ENCODE data around the gene NPLOC4.

NPLOC4 gene

DNA sequence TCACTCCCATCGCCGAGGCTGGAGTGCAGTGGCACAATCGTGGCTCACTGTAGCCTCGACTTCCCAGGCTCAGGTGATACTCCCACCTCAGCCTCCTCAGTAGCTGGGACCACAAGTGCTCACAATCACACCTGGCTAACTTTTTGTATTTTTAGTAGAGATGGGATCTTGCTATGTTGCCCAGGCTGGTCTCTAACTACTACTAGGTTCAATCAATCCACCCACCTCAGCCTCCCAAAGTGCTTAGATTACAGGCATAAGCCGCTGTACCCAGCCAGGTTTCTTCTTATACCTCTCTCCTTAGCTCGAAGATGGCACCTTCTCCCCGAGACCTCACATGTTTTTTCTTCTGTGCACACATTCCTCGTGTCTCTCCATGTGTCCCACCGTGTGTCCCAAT, 3.1 kb upstream of the NPLOC4 start:
- TF ChIP-seq, protein P1, sequence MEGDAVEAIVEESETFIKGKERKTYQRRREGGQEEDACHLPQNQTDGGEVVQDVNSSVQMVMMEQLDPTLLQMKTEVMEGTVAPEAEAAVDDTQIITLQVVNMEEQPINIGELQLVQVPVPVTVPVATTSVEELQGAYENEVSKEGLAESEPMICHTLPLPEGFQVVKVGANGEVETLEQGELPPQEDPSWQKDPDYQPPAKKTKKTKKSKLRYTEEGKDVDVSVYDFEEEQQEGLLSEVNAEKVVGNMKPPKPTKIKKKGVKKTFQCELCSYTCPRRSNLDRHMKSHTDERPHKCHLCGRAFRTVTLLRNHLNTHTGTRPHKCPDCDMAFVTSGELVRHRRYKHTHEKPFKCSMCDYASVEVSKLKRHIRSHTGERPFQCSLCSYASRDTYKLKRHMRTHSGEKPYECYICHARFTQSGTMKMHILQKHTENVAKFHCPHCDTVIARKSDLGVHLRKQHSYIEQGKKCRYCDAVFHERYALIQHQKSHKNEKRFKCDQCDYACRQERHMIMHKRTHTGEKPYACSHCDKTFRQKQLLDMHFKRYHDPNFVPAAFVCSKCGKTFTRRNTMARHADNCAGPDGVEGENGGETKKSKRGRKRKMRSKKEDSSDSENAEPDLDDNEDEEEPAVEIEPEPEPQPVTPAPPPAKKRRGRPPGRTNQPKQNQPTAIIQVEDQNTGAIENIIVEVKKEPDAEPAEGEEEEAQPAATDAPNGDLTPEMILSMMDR (IDR thresholded peaks at IDR 0.05), result no peak

DNA sequence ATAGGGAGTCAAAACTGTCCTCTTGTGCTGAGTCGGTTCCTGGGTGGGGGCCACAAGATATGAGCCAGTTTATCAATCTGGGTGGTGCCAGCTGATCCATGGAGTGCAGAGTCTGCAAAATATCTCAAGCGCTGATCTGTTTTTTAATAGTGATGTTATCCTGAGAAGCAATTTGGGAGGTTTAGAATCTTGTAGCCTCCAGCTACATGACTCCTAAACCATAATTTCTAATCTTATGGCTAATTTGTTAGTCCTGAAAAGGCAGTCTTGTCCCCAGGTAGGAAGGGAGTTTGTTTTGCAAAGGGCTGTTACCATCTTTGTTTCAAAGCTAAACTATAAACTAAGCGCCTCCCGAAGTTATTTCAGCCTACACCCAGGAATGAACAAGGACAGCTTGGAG, 1.8 kb upstream of the NPLOC4 start:
- TF ChIP-seq, protein P1 (IDR thresholded peaks at IDR 0.05), result no peak

- TF ChIP-seq, protein P1 (IDR thresholded peaks at IDR 0.05), result no peak
Measured at GRCh38 chr17:81635973-81636504, 873 bp downstream of the NPLOC4 start.

DNA sequence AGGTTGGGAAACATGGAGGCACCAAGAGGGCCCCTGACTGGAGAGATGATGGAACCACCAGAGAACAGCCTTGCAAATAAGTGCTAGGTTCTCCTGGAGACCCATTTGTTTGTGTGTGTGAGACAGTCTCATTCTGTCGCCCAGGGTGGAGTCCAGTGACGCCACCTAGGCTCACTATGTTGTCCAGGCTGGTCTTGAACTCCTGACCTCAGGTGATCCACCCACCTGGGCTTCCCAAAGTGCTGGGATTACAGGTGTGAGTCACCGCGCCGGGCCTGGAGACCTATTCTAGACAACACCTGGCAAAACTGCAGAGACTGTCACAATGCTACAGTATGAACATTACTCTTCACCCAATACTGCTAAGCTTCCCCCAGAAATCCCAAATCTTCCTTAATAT, 1.5 kb downstream of the NPLOC4 start:
- TF ChIP-seq, protein P1 (IDR thresholded peaks at IDR 0.05), result no peak

DNA sequence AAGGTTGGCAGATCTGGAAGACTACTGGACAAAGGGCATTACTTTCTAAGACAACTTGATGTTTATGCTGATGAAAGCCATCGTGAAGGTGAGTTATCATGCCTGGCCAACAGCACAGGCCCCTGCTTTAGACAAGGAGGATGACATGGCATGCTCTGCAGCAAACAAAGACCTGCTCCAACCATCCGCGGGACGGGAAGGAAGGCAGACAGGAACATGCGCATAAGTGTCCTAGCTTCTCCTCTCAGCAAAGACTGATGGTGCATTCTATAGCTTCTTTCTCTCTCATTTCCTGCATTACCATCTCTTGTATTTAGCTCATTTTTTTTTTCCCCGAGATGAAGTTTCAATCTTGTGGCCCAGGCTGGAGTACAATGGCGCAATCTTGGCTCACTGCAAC, 5.4 kb downstream of the NPLOC4 start:
- TF ChIP-seq, protein P1 (IDR thresholded peaks at IDR 0.05), result no peak

DNA sequence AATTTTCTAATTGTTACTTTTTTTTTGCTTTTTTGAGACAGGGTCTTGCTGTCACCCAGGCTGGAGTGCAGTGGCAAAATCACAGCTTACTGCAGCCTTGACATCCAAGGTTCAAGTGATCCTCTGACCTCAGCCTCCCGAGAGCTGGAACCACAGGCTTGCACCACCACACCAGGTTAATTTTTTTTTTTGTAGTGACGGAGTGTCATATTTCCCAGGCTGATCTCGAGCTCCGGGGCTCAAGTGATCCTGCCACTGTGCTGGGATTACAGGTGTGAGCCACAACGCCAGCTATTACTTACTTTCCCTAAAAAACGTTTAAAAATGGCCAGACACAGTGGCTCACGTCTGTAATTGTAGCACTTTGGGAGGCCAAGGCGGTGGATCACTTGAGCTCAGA, 6.6 kb downstream of the NPLOC4 start:
- TF ChIP-seq, protein P1 (IDR thresholded peaks at IDR 0.05), result no peak

DNA sequence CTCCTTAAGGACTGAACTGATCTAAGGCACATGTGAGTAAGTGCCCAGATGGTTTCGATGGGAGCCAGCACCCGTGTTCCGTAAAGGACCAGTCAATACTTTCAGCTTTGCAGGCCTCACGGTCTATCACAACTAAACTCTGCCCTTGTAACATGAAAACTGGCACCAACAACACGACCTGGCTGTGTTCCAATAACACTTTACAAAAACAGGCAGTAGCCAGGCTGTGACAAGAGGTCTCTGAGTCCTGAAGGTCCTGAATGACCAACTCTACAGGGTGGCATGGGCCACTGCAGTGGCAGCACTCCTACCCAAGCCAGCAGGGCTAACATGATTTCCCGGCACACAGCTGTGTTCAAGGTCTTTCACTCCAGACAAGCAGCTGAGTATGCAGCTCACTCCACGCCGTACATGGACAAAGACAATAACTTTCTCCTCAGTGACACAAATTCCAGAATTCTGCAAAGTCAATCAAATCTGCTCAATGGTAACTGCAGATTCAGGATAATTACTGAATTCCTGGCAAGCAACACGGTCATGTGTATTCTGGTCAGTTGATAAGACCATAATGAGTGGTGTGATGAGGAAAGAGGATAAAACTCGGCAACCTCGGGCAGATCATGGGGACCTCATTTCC, 15.3 kb downstream of the NPLOC4 start:
- TF ChIP-seq, protein P1 (IDR thresholded peaks at IDR 0.05), result no peak

GRCh38 chr17:81616877-81617276, 20.0 kb downstream of the NPLOC4 start:
- TF ChIP-seq, protein P1 (IDR thresholded peaks at IDR 0.05), result no peak

Measured in LNCAP (cell line).